Thyroid gland (tissue), 4 donors: Measurements from ENCODE around the gene RASA3. TPM values are rescaled to one million over a fixed set of nuclear protein-coding genes. Genes with fewer than 3 reads are reported as not detected.

Experiments
- DNase-seq, 2 donors: peaks; one replicate each; pipeline ENCODE4 v3.0.0-alpha.2; 2019
- H3K27ac ChIP-seq, 3 donors: fragments of 200-600 bp; sonication (generic); 1 replicate in 2 of 3; 2 replicates in 1 of 3; pipeline ENCODE4 v1.5.1; 2016 to 2019; ENCODE audit warnings: mild to moderate bottlenecking in 1 of 3, moderate library complexity in 1 of 3
- H3K27me3 ChIP-seq: fragments of 200-600 bp; sonication (generic); one replicate; pipeline ENCODE4 v1.5.1; 2019
- H3K36me3 ChIP-seq, 2 donors: fragments of 200-600 bp; sonication (generic); one replicate each; pipeline ENCODE4 v1.5.1; 2016 to 2019
- H3K4me1 ChIP-seq, 2 donors: fragments of 200-600 bp; sonication (generic); one replicate each; pipeline ENCODE4 v1.5.1; 2017 to 2019
- H3K4me3 ChIP-seq, 3 donors: fragments of 200-600 bp; sonication (generic); replicated peaks in 1 of 3; 1 replicate in 2 of 3; 2 replicates in 1 of 3; pipeline ENCODE4 v1.5.1; 2016; ENCODE audit warnings: mild to moderate bottlenecking in 1 of 3
- H3K9me3 ChIP-seq: fragments of 200-600 bp; sonication (generic); one replicate; pipeline ENCODE4 v1.5.1; 2017
- CTCF ChIP-seq, 6 experiments: fragments of 200-600 bp in 3 of 6; fragments of 450-650 bp in 3 of 6; sonication (generic) in 3 of 6; IDR thresholded peaks; one replicate each; pipeline ENCODE4 v1.5.1; 2016 to 2019; ENCODE audit warnings: antibody characterized with exemption in 6 of 6, mild to moderate bottlenecking in 2 of 6, inconsistent platforms in 1 of 6, moderate library complexity in 1 of 6
- POLR2A ChIP-seq, 2 donors: fragments of 450-650 bp; IDR thresholded peaks; one replicate each; pipeline ENCODE4 v1.6.1; 2017; ENCODE audit warnings: antibody characterized with exemption in 2 of 2, mild to moderate bottlenecking in 2 of 2, moderate library complexity in 1 of 2
- WGBS, 2 donors: methylation state at CpG; one replicate each; pipeline ENCODE4 v1.1.5; 2017; 5-methylcytosine and 5-hydroxymethylcytosine counted together
- intact Hi-C: fragments of 100-400 bp; cut with DNase I; formaldehyde crosslinking; loops from one replicate; pipeline ENCODE4 v1.15.1; 2023
- total RNA-seq, 4 donors: library from RNA; depleted of rRNA; stranded (reverse); fragments of >200 nt; gene quantifications; one replicate each; pipeline ENCODE4 v1.2.3, GENCODE V29; 2016

RASA3 gene
- total RNA-seq, 4 donors from 2014 or later: 22.3 to 32.3 (median 25.5) TPM

DNA sequence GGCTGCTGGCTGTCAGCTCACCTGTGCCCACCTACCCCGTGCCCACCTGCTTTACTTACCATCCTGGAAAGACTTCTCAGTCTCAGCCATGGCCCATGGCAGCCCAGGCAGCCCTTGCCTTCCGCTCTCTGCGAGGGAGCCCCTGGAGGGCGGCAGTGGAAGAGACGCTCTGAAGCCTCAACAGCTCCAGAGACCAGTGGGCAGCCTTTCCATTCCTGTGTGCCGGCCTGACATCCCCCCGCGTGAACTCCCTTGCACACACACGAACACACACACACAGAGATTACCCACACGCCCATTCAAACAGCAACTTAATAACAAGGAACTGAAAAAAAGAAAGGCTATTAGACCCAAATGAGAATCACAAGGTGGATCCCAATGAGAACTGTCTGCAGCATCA lies 14.2 kb upstream of the RASA3 start:
- Histone ChIP-seq H3K4me1 (peaks cover 0 to 5% of the 10 kb centered on the region in 2 donors), H3K27ac (no peak overlapping the region), H3K36me3 (no peaks in the 10 kb centered on the region), H3K9me3 (no peaks in the 10 kb centered on the region), H3K27me3 (no peaks in the 10 kb centered on the region), H3K4me3 (no peak overlapping the region)
- intact Hi-C loops: no loop called here
- DNase-seq: no peak
- 62 to 77% methylated on average over 10 of the region's 10 CpGs for WGBS, 2 donors
- no peak for TF ChIP-seq CTCF (IDR thresholded peaks at IDR 0.05)
- no peak for TF ChIP-seq POLR2A (IDR thresholded peaks at IDR 0.05)

- Histone ChIP-seq H3K27ac (no peak overlapping the region), H3K4me1 (peaks cover 0 to 5% of the 10 kb centered on the region in 2 donors), H3K9me3 (no peaks in the 10 kb centered on the region), H3K4me3 (no peak overlapping the region), H3K36me3 (no peaks in the 10 kb centered on the region), H3K27me3 (no peaks in the 10 kb centered on the region)
- intact Hi-C loops: no loop called here
- DNase-seq: no peak
- 90 to 92% methylated on average over 14 of the region's 14 CpGs for WGBS, 2 donors
- TF ChIP-seq POLR2A (IDR thresholded peaks at IDR 0.05) (no peak), CTCF (IDR thresholded peaks at IDR 0.05) (no peak)
Measured at GRCh38 chr13:114146173-114146572, 13.8 kb upstream of the RASA3 start.

- DNase-seq: no peak
Measured at GRCh38 chr13:114145722-114146121, 13.3 kb upstream of the RASA3 start.

GRCh38 chr13:114145256-114145655 lies 12.8 kb upstream of the RASA3 start:
- Histone ChIP-seq H3K4me3 (no peak overlapping the region), H3K9me3 (no peaks in the 10 kb centered on the region), H3K4me1 (peaks cover 0 to 5% of the 10 kb centered on the region in 2 donors), H3K27me3 (no peaks in the 10 kb centered on the region), H3K27ac (no peak overlapping the region), H3K36me3 (no peaks in the 10 kb centered on the region)
- WGBS, 2 donors: 70 to 73% methylated on average over 3 of the region's 3 CpGs
- intact Hi-C loops: no loop called here
- TF ChIP-seq CTCF (IDR thresholded peaks at IDR 0.05) (no peak), POLR2A (IDR thresholded peaks at IDR 0.05) (no peak)
- no peak for DNase-seq

More at GRCh38 chr13:114145722-114146121, 13.3 kb upstream of the RASA3 start:
- TF ChIP-seq CTCF (IDR thresholded peaks at IDR 0.05): no peak
- TF ChIP-seq POLR2A (IDR thresholded peaks at IDR 0.05): no peak
- Histone ChIP-seq H3K27me3 (no peaks in the 10 kb centered on the region), H3K4me3 (no peak overlapping the region), H3K36me3 (no peaks in the 10 kb centered on the region), H3K4me1 (peaks cover 0 to 5% of the 10 kb centered on the region in 2 donors), H3K9me3 (no peaks in the 10 kb centered on the region), H3K27ac (no peak overlapping the region)
- 94 to 96% methylated on average over 14 of the region's 14 CpGs for WGBS, 2 donors
- intact Hi-C loops: no loop called here

DNA sequence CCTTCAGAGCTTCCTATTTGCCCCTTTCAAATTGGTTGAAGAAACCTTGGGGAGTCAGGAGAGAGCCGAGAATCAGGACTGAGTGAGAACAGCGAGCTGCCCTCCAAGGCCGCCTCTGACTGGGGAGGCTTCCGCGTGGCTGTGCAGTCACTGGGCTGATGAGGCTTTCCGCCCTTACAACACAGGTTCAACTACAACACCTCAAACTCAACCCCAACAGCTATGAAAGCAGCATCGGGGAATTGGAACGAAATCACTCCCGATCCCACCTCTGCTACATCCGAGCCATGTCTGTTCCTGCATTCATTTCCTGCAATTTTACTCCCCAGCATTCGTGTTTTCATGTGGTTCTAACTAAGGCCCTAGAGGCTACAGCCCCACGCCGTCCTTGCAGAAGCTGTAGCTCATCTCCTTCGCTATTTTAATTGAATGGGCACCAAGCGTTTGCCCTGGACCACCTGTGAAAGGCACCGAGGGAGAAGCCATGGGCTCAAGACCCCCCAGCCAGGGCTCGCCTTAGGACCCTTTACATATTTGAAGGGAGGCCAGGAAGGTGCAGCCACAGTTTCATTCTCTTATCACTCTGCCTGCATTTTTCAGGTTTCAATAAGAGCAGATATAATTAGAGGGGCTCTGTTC lies 12.3 kb upstream of the RASA3 start:
- no peak for DNase-seq
- H3K4me3 ChIP-seq: no peak overlapping the region
- no peaks in the 10 kb centered on the region for H3K36me3 ChIP-seq
- peaks cover 0 to 8% of the 10 kb centered on the region in 2 donors for H3K4me1 ChIP-seq
- intact Hi-C loops: no loop called here
- no peaks in the 10 kb centered on the region for H3K9me3 ChIP-seq
- no peak overlapping the region for H3K27ac ChIP-seq
- no peaks in the 10 kb centered on the region for H3K27me3 ChIP-seq
- no peak for TF ChIP-seq CTCF (IDR thresholded peaks at IDR 0.05)
- TF ChIP-seq POLR2A (IDR thresholded peaks at IDR 0.05): no peak
- 91 to 93% methylated on average over 17 of the region's 17 CpGs for WGBS, 2 donors
